Upper lobe of right lung (tissue), 1 donor: ENCODE measurements around the gene ACSBG1. TPM values are rescaled to one million over a fixed set of nuclear protein-coding genes. Genes with fewer than 3 reads are reported as not detected.

ENCODE experiments used
- ATAC-seq: fragments of 200-7000 bp; cut with Tn5 transposase; one replicate; pipeline ENCODE4 v1.9.1; 2020; ENCODE audit warnings: mild to moderate bottlenecking, moderate library complexity
- DNase-seq: peaks from one replicate; pipeline ENCODE4 v3.0.0-alpha.2; 2020
- H3K27ac ChIP-seq: fragments of 200-600 bp; one replicate; pipeline ENCODE4 v1.8.0; 2022
- H3K27me3 ChIP-seq: fragments of 200-600 bp; one replicate; pipeline ENCODE4 v1.8.0; 2022; ENCODE audit warnings: mild to moderate bottlenecking
- H3K36me3 ChIP-seq: fragments of 200-600 bp; one replicate; pipeline ENCODE4 v1.8.0; 2022
- H3K4me1 ChIP-seq: fragments of 200-600 bp; one replicate; pipeline ENCODE4 v1.8.0; 2022
- H3K4me3 ChIP-seq: fragments of 200-600 bp; one replicate; pipeline ENCODE4 v1.8.0; 2022; ENCODE audit warnings: mild to moderate bottlenecking
- H3K9me3 ChIP-seq: fragments of 200-600 bp; one replicate; pipeline ENCODE4 v1.8.0; 2022
- intact Hi-C: fragments of 100-400 bp; cut with DNase I; formaldehyde crosslinking; loops from one replicate; pipeline ENCODE4 v1.11.0; 2022
- total RNA-seq: library from RNA; stranded (reverse); fragmentation: NEBNext Ultra II Directional; extraction: Animal tissue kit (Norgen Biotek cat#: 25700); gene quantifications from one replicate; pipeline ENCODE4 v1.2.1, GENCODE V29; 2021
- TF ChIP-seq, protein P1 (sequence below): fragments of 200-600 bp; IDR thresholded peaks from one replicate; pipeline ENCODE4 v1.8.0; 2022; ENCODE audit warnings: antibody characterized with exemption
- donor health status: DM: no; HTN: yes; CAD: no; lungs with severe emphysema.

Gene ACSBG1
- total RNA-seq, 1 donor from 2014 or later = not detected

DNA sequence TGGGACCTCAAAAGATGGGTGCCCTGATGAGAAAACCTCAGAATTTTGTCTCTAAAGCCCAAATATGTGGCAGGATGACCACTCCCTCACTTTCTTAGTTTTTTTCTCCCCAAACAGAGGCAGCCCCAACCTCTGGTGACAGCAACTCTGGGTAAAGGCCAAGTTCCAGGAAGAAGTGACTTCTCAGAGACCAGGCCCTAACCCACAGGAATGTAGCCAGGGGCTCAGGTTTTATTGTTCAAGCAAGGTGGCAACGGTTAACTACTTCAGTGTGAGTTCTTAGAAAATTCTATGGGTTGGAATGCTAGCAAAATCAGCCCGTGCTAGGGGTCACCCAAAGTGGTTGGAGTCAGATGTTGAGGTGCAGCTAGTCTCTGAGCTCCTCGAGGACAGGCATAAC lies 24.9 kb upstream of the ACSBG1 start:
- Histone ChIP-seq H3K36me3 (no peaks in the 10 kb centered on the region), H3K9me3 (no peaks in the 10 kb centered on the region), H3K27ac (no peak overlapping the region), H3K27me3 (no peaks in the 10 kb centered on the region), H3K4me3 (no peak overlapping the region), H3K4me1 (no peaks in the 10 kb centered on the region)
- intact Hi-C loops = no loop called here
- ATAC-seq = no peak
- DNase-seq = no peak
- TF ChIP-seq, protein P1, sequence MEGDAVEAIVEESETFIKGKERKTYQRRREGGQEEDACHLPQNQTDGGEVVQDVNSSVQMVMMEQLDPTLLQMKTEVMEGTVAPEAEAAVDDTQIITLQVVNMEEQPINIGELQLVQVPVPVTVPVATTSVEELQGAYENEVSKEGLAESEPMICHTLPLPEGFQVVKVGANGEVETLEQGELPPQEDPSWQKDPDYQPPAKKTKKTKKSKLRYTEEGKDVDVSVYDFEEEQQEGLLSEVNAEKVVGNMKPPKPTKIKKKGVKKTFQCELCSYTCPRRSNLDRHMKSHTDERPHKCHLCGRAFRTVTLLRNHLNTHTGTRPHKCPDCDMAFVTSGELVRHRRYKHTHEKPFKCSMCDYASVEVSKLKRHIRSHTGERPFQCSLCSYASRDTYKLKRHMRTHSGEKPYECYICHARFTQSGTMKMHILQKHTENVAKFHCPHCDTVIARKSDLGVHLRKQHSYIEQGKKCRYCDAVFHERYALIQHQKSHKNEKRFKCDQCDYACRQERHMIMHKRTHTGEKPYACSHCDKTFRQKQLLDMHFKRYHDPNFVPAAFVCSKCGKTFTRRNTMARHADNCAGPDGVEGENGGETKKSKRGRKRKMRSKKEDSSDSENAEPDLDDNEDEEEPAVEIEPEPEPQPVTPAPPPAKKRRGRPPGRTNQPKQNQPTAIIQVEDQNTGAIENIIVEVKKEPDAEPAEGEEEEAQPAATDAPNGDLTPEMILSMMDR = no peak

DNA sequence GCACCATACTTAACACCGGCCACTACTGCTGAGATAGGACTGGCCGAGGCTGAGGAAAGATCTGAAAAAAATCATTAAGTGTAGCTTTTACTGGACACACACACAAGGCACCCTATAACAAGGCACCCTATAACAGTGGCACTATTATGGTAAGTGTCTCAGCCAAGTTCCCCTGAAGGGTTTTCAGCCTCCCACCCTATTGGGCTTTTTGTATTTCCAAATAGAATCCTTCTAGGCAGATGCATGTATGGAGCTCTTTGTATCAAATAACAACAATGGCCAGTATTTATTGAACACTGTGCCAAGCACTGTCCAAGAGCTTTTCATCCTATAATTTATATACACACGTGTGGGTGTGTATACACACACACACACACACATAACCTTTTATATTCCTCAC lies 23.3 kb upstream of the ACSBG1 start:
- H3K36me3 ChIP-seq = no peaks in the 10 kb centered on the region
- H3K27ac ChIP-seq = no peak overlapping the region
- no peaks in the 10 kb centered on the region for H3K27me3 ChIP-seq
- H3K9me3 ChIP-seq = no peaks in the 10 kb centered on the region
- ATAC-seq = no peak
- DNase-seq = no peak
- TF ChIP-seq, protein P1 = no peak
- H3K4me1 ChIP-seq = no peaks in the 10 kb centered on the region
- no peak overlapping the region for H3K4me3 ChIP-seq
- intact Hi-C loops = no loop called here

DNA sequence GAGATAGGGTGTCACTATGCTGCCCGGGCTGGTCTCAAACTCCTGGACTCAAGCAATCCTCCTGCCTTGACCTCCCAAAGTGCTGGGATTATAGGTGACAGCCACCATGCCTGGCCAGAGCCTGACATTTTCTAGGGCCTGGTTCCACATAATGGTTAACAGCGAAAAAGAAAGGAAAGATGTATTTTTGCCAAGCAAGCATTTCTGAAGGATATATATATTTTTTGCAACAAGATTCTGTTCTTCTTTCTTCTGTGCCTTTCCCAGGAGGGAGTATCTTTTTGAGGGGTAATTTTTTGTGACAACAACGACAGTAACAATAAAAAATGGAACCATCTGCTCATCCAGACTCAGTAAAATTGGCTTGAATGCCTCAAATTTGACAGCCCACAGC lies 21.7 kb upstream of the ACSBG1 start:
- Histone ChIP-seq H3K4me3 (no peak overlapping the region), H3K4me1 (no peaks in the 10 kb centered on the region), H3K36me3 (no peaks in the 10 kb centered on the region), H3K27ac (no peak overlapping the region), H3K9me3 (no peaks in the 10 kb centered on the region), H3K27me3 (no peaks in the 10 kb centered on the region)
- TF ChIP-seq, protein P1 = no peak
- no peak for ATAC-seq
- DNase-seq = no peak
- intact Hi-C loops = no loop called here

DNA sequence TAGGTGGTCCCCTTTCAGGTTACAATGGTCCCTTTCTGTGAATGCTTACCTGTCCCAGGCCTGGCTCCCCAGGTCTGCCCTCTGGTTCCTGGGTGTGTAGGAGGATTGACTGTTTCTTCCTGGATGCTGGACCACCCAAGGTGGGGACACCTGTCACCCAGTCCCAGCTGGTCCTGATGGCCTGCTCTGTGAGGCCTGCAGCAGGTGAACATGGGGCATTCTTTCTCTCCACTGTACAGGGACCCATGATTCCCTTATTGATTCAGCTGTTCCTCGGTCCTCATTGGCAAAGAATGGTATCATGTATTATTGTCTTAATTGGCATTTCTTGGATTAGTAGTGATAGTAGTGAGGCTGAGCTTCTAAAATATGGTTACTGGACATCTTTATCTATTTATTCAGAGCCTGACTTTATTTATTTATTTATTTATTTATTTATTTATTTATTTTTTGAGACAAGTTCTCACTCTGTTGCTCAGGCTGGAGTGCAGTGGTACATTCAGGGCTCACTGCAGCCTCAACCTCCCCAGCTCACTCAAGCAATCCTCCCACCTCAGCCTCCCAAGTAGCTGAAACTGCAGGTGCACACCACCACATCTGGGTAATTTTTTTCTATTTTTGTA lies 21.2 kb upstream of the ACSBG1 start:
- ATAC-seq (no peak), DNase-seq (no peak)
- TF ChIP-seq, protein P1 = no peak
- H3K9me3 ChIP-seq = no peaks in the 10 kb centered on the region
- H3K4me3 ChIP-seq = no peak overlapping the region
- no peaks in the 10 kb centered on the region for H3K27me3 ChIP-seq
- no peak overlapping the region for H3K27ac ChIP-seq
- H3K4me1 ChIP-seq = no peaks in the 10 kb centered on the region
- H3K36me3 ChIP-seq = no peaks in the 10 kb centered on the region
- intact Hi-C loops = no loop called here

DNA sequence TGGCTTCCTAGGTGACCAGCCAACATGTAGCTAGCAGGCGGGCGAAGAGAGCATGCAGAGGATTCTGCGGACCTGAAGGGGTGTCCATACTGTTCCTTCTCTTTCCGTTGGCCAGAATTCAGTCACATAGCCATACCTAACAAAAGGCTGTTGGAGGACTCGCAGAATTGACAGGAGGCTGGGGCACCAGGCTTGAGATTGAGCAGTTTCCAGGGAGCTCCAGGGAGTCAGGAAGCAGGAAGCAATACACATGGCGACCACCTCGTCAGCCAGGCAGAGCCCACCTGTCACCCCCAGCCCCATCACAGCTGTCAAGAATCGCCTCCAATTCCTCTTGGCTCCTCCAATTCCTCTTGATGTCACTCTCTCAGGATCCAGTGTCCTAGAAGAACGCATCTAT lies 16.8 kb upstream of the ACSBG1 start:
- Histone ChIP-seq H3K4me1 (no peaks in the 10 kb centered on the region), H3K27ac (no peak overlapping the region), H3K27me3 (no peaks in the 10 kb centered on the region), H3K4me3 (no peak overlapping the region), H3K9me3 (no peaks in the 10 kb centered on the region), H3K36me3 (no peaks in the 10 kb centered on the region)
- intact Hi-C loops = no loop called here
- TF ChIP-seq, protein P1 = no peak
- no peak for ATAC-seq
- DNase-seq = no peak

DNA sequence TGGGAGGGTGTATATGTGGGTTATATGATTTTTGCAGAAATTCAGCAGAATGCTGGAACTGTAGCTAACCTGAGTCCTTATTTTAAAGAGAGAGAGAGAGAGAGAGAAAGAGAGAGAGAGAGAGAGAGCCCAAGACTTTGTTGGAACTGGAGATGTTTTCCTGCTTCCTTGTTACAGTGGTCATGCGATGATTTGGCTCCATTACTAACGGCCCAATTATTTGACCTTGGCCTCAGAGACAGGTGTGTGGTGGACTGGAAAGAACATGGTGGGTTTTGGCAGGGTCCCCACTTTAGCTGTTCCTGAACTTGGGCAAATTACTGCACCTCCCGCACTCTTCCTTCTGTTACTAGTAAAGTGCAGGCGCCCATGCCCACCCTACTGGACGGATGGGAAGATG lies 14.8 kb upstream of the ACSBG1 start:
- Histone ChIP-seq H3K9me3 (no peaks in the 10 kb centered on the region), H3K4me3 (no peak overlapping the region), H3K27ac (no peak overlapping the region), H3K27me3 (no peaks in the 10 kb centered on the region), H3K4me1 (no peaks in the 10 kb centered on the region), H3K36me3 (no peaks in the 10 kb centered on the region)
- DNase-seq = no peak
- no peak for ATAC-seq
- intact Hi-C loops = loop anchor here (10.0 kb wide), 1 partner anchor 284 kb away; no protein-coding TSS in a partner anchor
- TF ChIP-seq, protein P1 = no peak
